GM12878 (cell line): ENCODE results near the gene OXA1L. TPM values are rescaled to one million over a fixed set of nuclear protein-coding genes. Genes with fewer than 3 reads are reported as not detected.

Source experiments
- ATAC-seq: fragments of 200-7000 bp; cut with Tn5 transposase; 3 replicates; pipeline ENCODE4 v1.9.1; 2020; ENCODE audit warnings: mild to moderate bottlenecking, moderate library complexity
- BruUV-seq: library from RNA; stranded (reverse); fragments of 400-500 nt; replicated peaks from 2 replicates; lab custom pipeline; 2021; lab: Mats Ljungman, UMichigan
- CTCF ChIA-PET: fragments of 300-600 bp; sonication (Branson Sonifier 250); formaldehyde crosslinking; extraction: SDS; loops from one replicate; lab custom pipeline; 2021; ENCODE audit warnings: inconsistent platforms; lab: Yijun Ruan, JAX
- POLR2A ChIA-PET: fragments of 350-600 bp; formaldehyde crosslinking; extraction: SDS; loops from one replicate; lab custom pipeline; 2021; ENCODE audit warnings: inconsistent platforms; lab: Charles Lee
- RAD21 ChIA-PET: fragments of 300-600 bp; sonication (Branson Sonifier 250); formaldehyde crosslinking; loops from one replicate; lab custom pipeline; 2023; ENCODE audit warnings: antibody characterized with exemption; ENCODE audit not compliant: unreplicated experiment; lab: Charles Lee
- SMC1A ChIA-PET: fragments of 300-600 bp; sonication (Branson Sonifier 250); formaldehyde crosslinking; loops from one replicate; lab custom pipeline; 2023; ENCODE audit not compliant: unreplicated experiment, uncharacterized antibody; lab: Charles Lee
- DNase-seq: peaks from one replicate; pipeline ENCODE4 v3.0.0-alpha.2; 2011; ENCODE audit warnings: low read depth, low spot score
- FAIRE-seq: peaks from 3 replicates; lab custom pipeline; 2011; peaks lifted over from hg19 to GRCh38; lab: Jason Lieb, UNC
- H2AFZ ChIP-seq: 2 replicates; pipeline ENCODE4 v1.6.0; 2011; ENCODE audit warnings: low read depth, low read length, control low read depth; ENCODE audit not compliant: control insufficient read depth
- H3K27ac ChIP-seq: 2 replicates; pipeline ENCODE4 v1.5.1; 2011; ENCODE audit warnings: control low read depth; ENCODE audit not compliant: control insufficient read depth, insufficient read depth
- H3K27me3 ChIP-seq, 2 experiments: replicated peaks in 1 of 2; 2 replicates each; pipeline versions ENCODE4 v1.6.0 to v1.6.1; 2011; ENCODE audit warnings: low read length in 1 of 2; ENCODE audit not compliant: control insufficient read depth in 2 of 2, insufficient read depth in 2 of 2
- H3K36me3 ChIP-seq, 2 experiments: 2 replicates each; pipeline ENCODE4 v1.5.1; 2011; ENCODE audit warnings: low read length in 1 of 2; ENCODE audit not compliant: control insufficient read depth in 2 of 2, insufficient read depth in 2 of 2
- H3K4me1 ChIP-seq: 2 replicates; pipeline ENCODE4 v1.6.1; 2011; ENCODE audit warnings: mild to moderate bottlenecking, low read length, moderate library complexity, mixed read lengths; ENCODE audit not compliant: control insufficient read depth, insufficient read depth
- H3K4me2 ChIP-seq: 2 replicates; pipeline ENCODE4 v1.6.0; 2011; ENCODE audit warnings: control low read depth; ENCODE audit not compliant: control insufficient read depth, insufficient read depth
- H3K4me3 ChIP-seq: fragments of 200-600 bp; sonication (generic); 2 replicates; pipeline ENCODE4 v1.5.1; 2016
- H3K79me2 ChIP-seq: 2 replicates; pipeline ENCODE4 v1.6.0; 2011; ENCODE audit warnings: low read length; ENCODE audit not compliant: control insufficient read depth, insufficient read depth
- H3K9ac ChIP-seq: 2 replicates; pipeline ENCODE4 v1.8.0; 2011; ENCODE audit warnings: low read length, control low read depth, mixed read lengths; ENCODE audit not compliant: control insufficient read depth, insufficient read depth
- H3K9me3 ChIP-seq: replicated peaks from 3 replicates; pipeline ENCODE4 v1.5.1; 2011; ENCODE audit warnings: mild to moderate bottlenecking, low read length; ENCODE audit not compliant: control insufficient read depth, insufficient read depth
- H4K20me1 ChIP-seq: 2 replicates; pipeline ENCODE4 v1.6.0; 2011; ENCODE audit not compliant: control insufficient read depth, insufficient read depth
- PAX5 ChIP-seq: IDR thresholded peaks from 2 replicates; pipeline ENCODE4 v1.6.1; 2011; ENCODE audit warnings: low read depth, low read length, borderline replicate concordance
- POLR2A ChIP-seq: IDR thresholded peaks from 2 replicates; pipeline ENCODE4 v1.6.1; 2011; ENCODE audit warnings: low read depth, mild to moderate bottlenecking, low read length
- PRDM15 ChIP-seq: fragments of 450-650 bp; formaldehyde crosslinking; IDR thresholded peaks from 2 replicates; pipeline ENCODE4 v1.4.0; 2020; ENCODE audit warnings: mild to moderate bottlenecking, moderate library complexity
- SREBF2 ChIP-seq: IDR thresholded peaks from 2 replicates; pipeline ENCODE4 v1.6.1; 2012; ENCODE audit warnings: mild to moderate bottlenecking, low read length
- SUZ12 ChIP-seq: fragments of 200-600 bp; sonication (generic); IDR thresholded peaks from one replicate; pipeline ENCODE4 v1.6.1; 2018; ENCODE audit warnings: antibody characterized with exemption, mild to moderate bottlenecking; ENCODE audit not compliant: unreplicated experiment
- TCF12 ChIP-seq: IDR thresholded peaks from 2 replicates; pipeline ENCODE4 v1.6.1; 2011; ENCODE audit warnings: low read depth, mild to moderate bottlenecking, low read length
- YY1 ChIP-seq: IDR thresholded peaks from 2 replicates; pipeline ENCODE4 v1.6.1; 2011; ENCODE audit warnings: low read depth, mild to moderate bottlenecking, low read length
- WGBS: methylation state at CpG from one replicate; pipeline ENCODE4 v1.1.6; 2016; ENCODE audit warnings: low lambda C conversion rate; ENCODE audit not compliant: insufficient replicate concordance, insufficient coverage; ENCODE audit errors: missing lambda C conversion rate; 5-methylcytosine and 5-hydroxymethylcytosine counted together
- in situ Hi-C: fragments of 300-500 bp; cut with MboI; formaldehyde crosslinking; loops from 9 replicates; pipeline ENCODE4 v1.14.3; 2018; ENCODE audit warnings: mixed read lengths
- intact Hi-C: fragments of 100-400 bp; cut with micrococcal nuclease; formaldehyde crosslinking; loops from one replicate; pipeline ENCODE4 v1.14.2; 2022; ENCODE audit not compliant: unreplicated experiment
- polyA plus RNA-seq, 11 experiments: library from polyadenylated mRNA; depleted of rRNA in 4 of 11; unstranded in 6 of 11; stranded (reverse) in 5 of 11; fragments of >200 nt; fragmentation: Nextera tagmentation in 4 of 11; fragmentation: Illumina TruSeq in 1 of 11; extraction: Ambion mirVana in 4 of 11; extraction: Trizol in 1 of 11; gene quantifications; 1 replicate in 1 of 11; 2 replicates in 10 of 11; pipeline versions ENCODE4 v1.2.1 to v1.2.3, GENCODE V29; 2011 to 2016; ENCODE audit warnings: inconsistent platforms in 2 of 11, missing spikeins in 2 of 11, low read depth in 1 of 11
- total RNA-seq, 4 experiments: library from RNA; depleted of rRNA in 3 of 4; stranded (reverse); fragments of >200 nt in 3 of 4; fragmentation: Illumina TruSeq in 1 of 4; extraction: Trizol in 1 of 4; gene quantifications; 2 replicates each; pipeline versions ENCODE4 v1.2.1 to v1.2.3, GENCODE V29; 2013 to 2021
- TF ChIP-seq, protein P1 (sequence below): fragments of 450-650 bp; IDR thresholded peaks from 2 replicates; pipeline ENCODE4 v1.6.1; 2014; ENCODE audit warnings: mild to moderate bottlenecking

OXA1L gene
- total and polyA plus RNA-seq, 10 of the 15 experiments (the other 5 are each of a cell fraction or from before 2014, with no cell fraction given), result 105 to 289 (median 146) TPM

GRCh38 chr14:22772725-22773124 lies 6.2 kb downstream of the OXA1L start:
- Histone ChIP-seq H3K4me1 (peaks cover 3% of the 10 kb centered on the region), H3K79me2 (peaks cover 15% of the 10 kb centered on the region), H3K27me3 (no peaks in the 10 kb centered on the region), H4K20me1 (no peaks in the 10 kb centered on the region), H3K9ac (no peak overlapping the region), H3K36me3 (peaks cover 39 to 57% of the 10 kb centered on the region in 2 experiments), H3K4me2 (no peak overlapping the region), H3K4me3 (no peak overlapping the region), H3K9me3 (no peaks in the 10 kb centered on the region), H2AFZ (no peak overlapping the region), H3K27ac (no peak overlapping the region)
- POLR2A ChIA-PET, result interaction anchor here (0.7 to 0.9 kb wide), 2 partner anchors 25 to 41 kb away, joined by 3 read pairs; no protein-coding TSS in a partner anchor
- RAD21 ChIA-PET, result interaction anchor here (0.6 to 7.2 kb wide), 5 partner anchors 50 to 115 kb away, joined by 3 to 51 read pairs (median 3); partner anchors contain the start of gene LRP10
- TF ChIP-seq SREBF2 (no peak), POLR2A (no peak), PAX5 (no peak), TCF12 (no peak)
- CTCF ChIA-PET, result interaction anchor here (1.3 to 8.1 kb wide), 7 partner anchors 44 to 202 kb away, joined by 4 to 92 read pairs (median 6); partner anchors contain the start of genes MRPL52 and OR6J1
- SMC1A ChIA-PET, result interaction anchor here (1.1 to 7.2 kb wide), 8 partner anchors 23 to 115 kb away, joined by 3 to 84 read pairs (median 6); partner anchors contain the start of gene LRP10
- 100% methylated on average over 1 of the region's 1 CpG for WGBS
- BruUV-seq, result no TSS peak
- DNase-seq, result no peak
- in situ Hi-C loops, result no loop called here
- FAIRE-seq, result no peak
- ATAC-seq, result no peak
- intact Hi-C loops, result no loop called here

DNA sequence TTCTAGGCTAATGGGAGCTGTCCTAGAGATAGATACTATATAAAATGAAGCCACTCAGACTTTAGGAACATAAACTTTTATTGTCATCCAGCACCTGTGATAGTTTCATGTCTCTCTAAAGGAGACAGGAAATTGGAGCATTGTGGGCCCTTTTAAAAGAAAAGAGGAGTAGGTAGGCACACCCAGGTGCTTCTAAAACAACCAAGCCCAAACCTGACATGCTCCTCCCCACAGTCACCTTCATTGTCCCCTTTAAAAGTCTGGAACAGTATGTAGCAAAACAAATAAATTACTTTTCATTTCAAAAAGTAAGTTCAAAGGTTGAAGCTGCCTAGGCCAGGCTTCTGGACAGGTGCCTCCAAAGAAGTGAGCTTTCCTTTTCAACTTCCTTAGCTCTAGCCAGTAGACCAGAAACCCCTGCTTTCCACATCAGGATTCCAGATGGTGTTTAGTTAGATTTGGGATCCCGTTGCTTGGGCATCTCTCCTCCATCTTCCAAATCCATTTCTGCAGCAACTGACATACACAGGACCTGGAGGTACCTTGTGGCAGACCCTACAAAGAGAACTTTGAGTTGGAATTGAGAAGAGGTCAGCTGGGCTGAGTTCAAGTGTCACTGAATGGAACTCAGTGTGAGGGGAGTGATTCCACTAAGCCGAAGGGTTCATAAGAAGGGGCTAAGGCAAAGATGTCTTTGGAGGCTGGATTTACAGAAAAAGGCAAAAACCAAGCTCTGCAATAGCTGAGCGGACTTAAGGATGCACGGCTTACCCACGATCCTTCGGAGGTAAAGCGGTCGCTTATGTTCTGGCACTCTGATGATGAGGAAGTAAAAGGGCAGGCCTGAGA lies 6.9 kb downstream of the OXA1L start:
- no peak for DNase-seq
- ChIA-PET SMC1A (interaction anchor here (0.8 to 7.2 kb wide), 17 partner anchors 9 to 213 kb away, joined by 3 to 84 read pairs (median 5); partner anchors contain the start of genes LRP10 and SLC7A7), POLR2A (interaction anchor here (0.9 kb wide), 1 partner anchor 40 kb away, joined by 3 read pairs; no protein-coding TSS in a partner anchor), CTCF (interaction anchor here (1.0 to 8.1 kb wide), 9 partner anchors 39 to 203 kb away, joined by 3 to 92 read pairs (median 6); partner anchors contain the start of genes MRPL52 and OR6J1), RAD21 (interaction anchor here (0.8 to 7.2 kb wide), 8 partner anchors 39 to 203 kb away, joined by 3 to 51 read pairs (median 4); partner anchors contain the start of gene LRP10)
- H3K4me3 ChIP-seq, result no peak overlapping the region
- H3K79me2 ChIP-seq, result peaks cover 8% of the 10 kb centered on the region
- no peak overlapping the region for H3K4me2 ChIP-seq
- in situ Hi-C loops, result no loop called here
- H3K36me3 ChIP-seq, result peaks cover 39 to 57% of the 10 kb centered on the region in 2 experiments
- H3K9ac ChIP-seq, result no peak overlapping the region
- no peak for ATAC-seq
- H2AFZ ChIP-seq, result no peak overlapping the region
- no peaks in the 10 kb centered on the region for H3K27me3 ChIP-seq
- H3K9me3 ChIP-seq, result no peaks in the 10 kb centered on the region
- 93% methylated on average over 8 of the region's 8 CpGs for WGBS
- H3K4me1 ChIP-seq, result peaks cover 9% of the 10 kb centered on the region
- no peaks in the 10 kb centered on the region for H4K20me1 ChIP-seq
- FAIRE-seq, result no peak
- H3K27ac ChIP-seq, result no peak overlapping the region
- intact Hi-C loops, result no loop called here
- TSS peak; percentile 70 for BruUV-seq
- no peak for TF ChIP-seq YY1
- TF ChIP-seq PRDM15 (CRISPR knock-in tag), result no peak
- TF ChIP-seq, protein P1, sequence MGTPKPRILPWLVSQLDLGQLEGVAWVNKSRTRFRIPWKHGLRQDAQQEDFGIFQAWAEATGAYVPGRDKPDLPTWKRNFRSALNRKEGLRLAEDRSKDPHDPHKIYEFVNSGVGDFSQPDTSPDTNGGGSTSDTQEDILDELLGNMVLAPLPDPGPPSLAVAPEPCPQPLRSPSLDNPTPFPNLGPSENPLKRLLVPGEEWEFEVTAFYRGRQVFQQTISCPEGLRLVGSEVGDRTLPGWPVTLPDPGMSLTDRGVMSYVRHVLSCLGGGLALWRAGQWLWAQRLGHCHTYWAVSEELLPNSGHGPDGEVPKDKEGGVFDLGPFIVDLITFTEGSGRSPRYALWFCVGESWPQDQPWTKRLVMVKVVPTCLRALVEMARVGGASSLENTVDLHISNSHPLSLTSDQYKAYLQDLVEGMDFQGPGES, result no peak
- TF ChIP-seq SUZ12, result no peak
